H1 (cell line): ENCODE measurements around the gene RAB26. TPM values are rescaled to one million over a fixed set of nuclear protein-coding genes. Genes with fewer than 3 reads are reported as not detected.

ENCODE experiments used
- CTCF ChIA-PET: fragments of 300-600 bp; sonication (Branson Sonifier 250); formaldehyde crosslinking; loops from one replicate; lab custom pipeline; 2021; ENCODE audit not compliant: partially characterized antibody; lab: Charles Lee
- POLR2A ChIA-PET: fragments of 300-600 bp; sonication (Branson Sonifier 250); formaldehyde crosslinking; loops from one replicate; lab custom pipeline; 2021; ENCODE audit warnings: inconsistent platforms; ENCODE audit not compliant: partially characterized antibody; lab: Charles Lee
- DNase-seq, 2 experiments: peaks; one replicate each; pipeline versions ENCODE4 v3.0.0 to v3.0.0-alpha.2; 2010 to 2022; ENCODE audit warnings: low spot score in 2 of 2, low read depth in 1 of 2, mixed read lengths in 1 of 2
- FAIRE-seq: peaks from 2 replicates; lab custom pipeline; 2011; peaks lifted over from hg19 to GRCh38; lab: Jason Lieb, UNC
- H2AFZ ChIP-seq: 2 replicates; pipeline ENCODE4 v1.8.1; 2012; ENCODE audit warnings: low read length, inconsistent platforms
- H2AK5ac ChIP-seq: 2 replicates; pipeline ENCODE4 v1.6.1; 2013; ENCODE audit warnings: low read depth, low read length
- H2BK120ac ChIP-seq: replicated peaks from 2 replicates; pipeline ENCODE3; 2013; ENCODE audit warnings: low read depth, low read length, inconsistent platforms
- H2BK12ac ChIP-seq: 2 replicates; pipeline ENCODE4 v1.6.1; 2013; ENCODE audit warnings: low read depth, low read length
- H2BK15ac ChIP-seq: 2 replicates; pipeline ENCODE4 v1.6.1; 2013; ENCODE audit warnings: low read length
- H2BK20ac ChIP-seq: 2 replicates; pipeline ENCODE4 v1.6.1; 2013; ENCODE audit warnings: low read length
- H2BK5ac ChIP-seq: 2 replicates; pipeline ENCODE4 v1.6.1; 2013; ENCODE audit warnings: low read depth, low read length
- H3K14ac ChIP-seq: 2 replicates; pipeline ENCODE4 v1.6.1; 2013; ENCODE audit warnings: inconsistent platforms; ENCODE audit not compliant: insufficient read length
- H3K18ac ChIP-seq: 2 replicates; pipeline ENCODE4 v1.6.1; 2013; ENCODE audit warnings: low read length; ENCODE audit errors: extremely low read depth
- H3K23ac ChIP-seq: 2 replicates; pipeline ENCODE4 v1.6.1; 2013; ENCODE audit warnings: inconsistent platforms; ENCODE audit not compliant: insufficient read length
- H3K23me2 ChIP-seq: 2 replicates; pipeline ENCODE4 v1.6.1; 2013; ENCODE audit warnings: low read depth, low read length
- H3K27ac ChIP-seq: 2 replicates; pipeline ENCODE4 v1.6.1; 2011; ENCODE audit warnings: low read depth, low read length, inconsistent platforms
- H3K27me3 ChIP-seq, 4 experiments: replicated peaks in 1 of 4; 1 replicate in 1 of 4; 2 replicates in 3 of 4; pipeline versions ENCODE4 v1.6.1 to v1.8.1; 2011 to 2013; ENCODE audit warnings: low read length in 3 of 4, mild to moderate bottlenecking in 3 of 4, inconsistent platforms in 2 of 4, mixed read lengths in 2 of 4, moderate library complexity in 1 of 4; ENCODE audit not compliant: control insufficient read depth in 3 of 4, insufficient read depth in 3 of 4; ENCODE audit errors: extremely low read depth in 1 of 4
- H3K36me3 ChIP-seq, 4 experiments: 2 replicates each; pipeline versions ENCODE4 v1.6.1 to v1.8.1; 2011 to 2013; ENCODE audit warnings: mild to moderate bottlenecking in 4 of 4, low read length in 3 of 4, moderate library complexity in 2 of 4, control low read depth in 1 of 4, inconsistent platforms in 1 of 4; ENCODE audit not compliant: insufficient read depth in 4 of 4, control insufficient read depth in 2 of 4
- H3K4ac ChIP-seq: replicated peaks from 2 replicates; pipeline ENCODE3; 2013; ENCODE audit warnings: low read length, low read depth, mixed read lengths, inconsistent platforms; ENCODE audit not compliant: insufficient read length
- H3K4me1 ChIP-seq, 4 experiments: replicated peaks in 1 of 4; 1 replicate in 1 of 4; 2 replicates in 3 of 4; pipeline versions ENCODE4 v1.6.1 to v1.8.1; 2011 to 2013; ENCODE audit warnings: low read length in 3 of 4, inconsistent platforms in 2 of 4, mixed read lengths in 1 of 4; ENCODE audit not compliant: insufficient read depth in 4 of 4, control insufficient read depth in 3 of 4
- H3K4me2 ChIP-seq, 2 experiments: 2 replicates each; pipeline versions ENCODE4 v1.6.1 to v1.8.1; 2011 to 2013; ENCODE audit warnings: low read depth in 2 of 2, low read length in 2 of 2, control low read depth in 1 of 2, inconsistent platforms in 1 of 2, mild to moderate bottlenecking in 1 of 2; ENCODE audit not compliant: insufficient read depth in 1 of 2
- H3K4me3 ChIP-seq, 4 experiments: fragments of 200-600, 300-600 bp in 1 of 4; sonication (generic), shearing (Covaris generic), sonication (Bioruptor Twin) in 1 of 4; 2 replicates each; pipeline versions ENCODE4 v1.5.1 to v1.8.1; 2011 to 2016; ENCODE audit warnings: low read length in 4 of 4, low read depth in 3 of 4, control low read depth in 2 of 4, inconsistent platforms in 2 of 4, mild to moderate bottlenecking in 2 of 4, mixed read lengths in 1 of 4, moderate library complexity in 1 of 4; ENCODE audit not compliant: insufficient read depth in 2 of 4; ENCODE audit errors: extremely low read depth in 1 of 4
- H3K56ac ChIP-seq: replicated peaks from 2 replicates; pipeline ENCODE3; 2013; ENCODE audit warnings: low read depth, mild to moderate bottlenecking, mixed read lengths, low read length, inconsistent platforms; ENCODE audit not compliant: insufficient read length
- H3K79me1 ChIP-seq: 2 replicates; pipeline ENCODE4 v1.6.1; 2013; ENCODE audit warnings: low read depth, low read length, control low read depth
- H3K79me2 ChIP-seq, 2 experiments: 2 replicates each; pipeline versions ENCODE4 v1.6.1 to v1.8.1; 2012 to 2013; ENCODE audit warnings: low read length in 2 of 2, mild to moderate bottlenecking in 2 of 2, inconsistent platforms in 1 of 2; ENCODE audit not compliant: insufficient read depth in 2 of 2, control insufficient read depth in 1 of 2
- H3K9ac ChIP-seq, 4 experiments: replicated peaks in 1 of 4; 1 replicate in 1 of 4; 2 replicates in 3 of 4; pipeline versions ENCODE4 v1.6.1 to v1.8.1; 2011 to 2013; ENCODE audit warnings: low read depth in 3 of 4, low read length in 3 of 4, control low read depth in 2 of 4, mild to moderate bottlenecking in 2 of 4, moderate library complexity in 2 of 4, inconsistent platforms in 1 of 4; ENCODE audit errors: extremely low read depth in 1 of 4
- H3K9me3 ChIP-seq, 2 experiments: 2 replicates each; pipeline versions ENCODE4 v1.6.1 to v1.8.1; 2012 to 2013; ENCODE audit warnings: mild to moderate bottlenecking in 2 of 2, moderate library complexity in 2 of 2, control low read depth in 1 of 2, inconsistent platforms in 1 of 2, low read depth in 1 of 2, low read length in 1 of 2, mixed read lengths in 1 of 2; ENCODE audit not compliant: insufficient read depth in 2 of 2
- H4K20me1 ChIP-seq, 2 experiments: replicated peaks in 1 of 2; 2 replicates each; pipeline versions ENCODE3 to v1.8.1; 2011 to 2013; ENCODE audit warnings: inconsistent platforms in 2 of 2, low read length in 2 of 2, mild to moderate bottlenecking in 1 of 2; ENCODE audit not compliant: insufficient read depth in 2 of 2, control insufficient read depth in 1 of 2
- H4K5ac ChIP-seq: 2 replicates; pipeline ENCODE4 v1.6.1; 2013; ENCODE audit warnings: low read length, low read depth, mixed read lengths, inconsistent platforms; ENCODE audit not compliant: insufficient read length
- H4K8ac ChIP-seq: 2 replicates; pipeline ENCODE4 v1.8.0; 2013; ENCODE audit warnings: mild to moderate bottlenecking, moderate library complexity, low read length, inconsistent platforms; ENCODE audit not compliant: insufficient read depth; ENCODE audit errors: extremely low read depth
- H4K91ac ChIP-seq: replicated peaks from 2 replicates; pipeline ENCODE3; 2013; ENCODE audit warnings: low read length, mixed read lengths, inconsistent platforms; ENCODE audit not compliant: insufficient read length
- ATF3 ChIP-seq: IDR thresholded peaks from 2 replicates; pipeline ENCODE4 v1.6.1; 2011; ENCODE audit warnings: low read depth, mild to moderate bottlenecking, low read length; ENCODE audit not compliant: insufficient read depth
- BCL11A ChIP-seq, 2 experiments: IDR thresholded peaks; one replicate each; pipeline ENCODE4 v1.6.1; 2011; ENCODE audit warnings: low read depth in 2 of 2, low read length in 2 of 2, mild to moderate bottlenecking in 2 of 2
- CHD1 ChIP-seq: IDR thresholded peaks from 2 replicates; pipeline ENCODE4 v1.6.1; 2012; ENCODE audit warnings: low read depth, low read length, improper control_type of control experiment
- SIX5 ChIP-seq: IDR thresholded peaks from 2 replicates; pipeline ENCODE4 v1.6.1; 2011; ENCODE audit warnings: mild to moderate bottlenecking, low read depth, low read length
- WGBS, 2 experiments: shearing (Covaris generic) in 1 of 2; methylation state at CpG; one replicate each; pipeline versions ENCODE4 v1.1.6 to v1.1.7; 2013 to 2015; ENCODE audit warnings: low lambda C conversion rate in 2 of 2, mixed read lengths in 2 of 2, inconsistent platforms in 1 of 2, low coverage in 1 of 2, missing lambda C conversion rate in 1 of 2; ENCODE audit not compliant: insufficient replicate concordance in 2 of 2, insufficient coverage in 1 of 2, insufficient read length in 1 of 2; ENCODE audit errors: extremely low coverage in 1 of 2, missing lambda C conversion rate in 1 of 2; 5-methylcytosine and 5-hydroxymethylcytosine counted together
- polyA plus RNA-seq, 7 experiments: library from polyadenylated mRNA; depleted of rRNA in 3 of 7; stranded (reverse) in 5 of 7; unstranded in 2 of 7; fragments of >200 nt in 5 of 7; fragments of 200-250 nt in 2 of 7; gene quantifications; 1 replicate in 5 of 7; 2 replicates in 1 of 7; 4 replicates in 1 of 7; pipeline versions ENCODE4 v1.2.1 to v1.2.3, GENCODE V29; 2011 to 2013; ENCODE audit warnings: missing spikeins in 2 of 7, mixed read lengths in 2 of 7
- total RNA-seq: library from RNA; stranded (reverse); fragmentation: NEBNext Ultra II Directional; extraction: Animal tissue kit (Norgen Biotek cat#: 25700); gene quantifications from 2 replicates; pipeline ENCODE4 v1.2.1, GENCODE V29; 2021

The RAB26 gene
- total and polyA plus RNA-seq, 2 of the 8 experiments (the other 6 are each of a cell fraction or from before 2014, with no cell fraction given), result 4.3 to 5.4 TPM

GRCh38 chr16:2179107-2179501, 30.7 kb downstream of the RAB26 start:
- FAIRE-seq (no peak), DNase-seq (no peak)
- H3K23me2 ChIP-seq, result peaks cover 2% of the 10 kb centered on the region; the same call in 1 of the 2 replicates
- H2BK12ac ChIP-seq, result no peak overlapping the region
- H3K27me3 ChIP-seq, result no peaks in the 10 kb centered on the region; a peak in 1 of 7 replicates
- no peak overlapping the region for H2AFZ ChIP-seq
- no peak overlapping the region for H3K56ac ChIP-seq
- CTCF ChIA-PET, result no interaction called here
- no peak overlapping the region for H3K27ac ChIP-seq
- H4K91ac ChIP-seq, result no peak overlapping the region
- no peaks in the 10 kb centered on the region for H3K79me2 ChIP-seq
- no peak overlapping the region for H2BK120ac ChIP-seq
- H2BK15ac ChIP-seq, result no peak overlapping the region
- H4K20me1 ChIP-seq, result peaks cover 2 to 16% of the 10 kb centered on the region in 2 experiments
- H3K4me2 ChIP-seq, result peak overlapping the region; percentile 28 to 38; a peak in 2 of 4 replicates
- H2BK20ac ChIP-seq, result no peak overlapping the region
- no peaks in the 10 kb centered on the region for H3K9me3 ChIP-seq
- H2BK5ac ChIP-seq, result no peak overlapping the region
- POLR2A ChIA-PET, result interaction anchor here (0.8 to 1.8 kb wide), 2 partner anchors 73 to 107 kb away, joined by 3 to 5 read pairs; partner anchors contain the start of gene ECI1
- TF ChIP-seq SIX5, result no peak
- TF ChIP-seq ATF3, result no peak
- TF ChIP-seq CHD1, result no peak
- TF ChIP-seq BCL11A (IDR thresholded peaks at IDR 0.05; ENCODE audit: low read depth in 2 of 2, low read length in 2 of 2), result no peak
- H2AK5ac ChIP-seq, result no peak overlapping the region
- H3K9ac ChIP-seq, result no peak overlapping the region
- H3K4me1 ChIP-seq, result peaks cover 0 to 7% (median 2%) of the 10 kb centered on the region in 4 experiments; a peak in 4 of 7 replicates
- no peaks in the 10 kb centered on the region for H3K79me1 ChIP-seq
- 80% methylated on average over 3 of the region's 50 CpGs; no CpG with 5 or more reads in 1 of the 2 experiments for WGBS, 2 experiments
- H3K4me3 ChIP-seq, result peak overlapping the region in 1 of 4 experiments; percentile 26; a peak in 2 of 8 replicates
- no peak overlapping the region for H3K18ac ChIP-seq
- no peak overlapping the region for H3K14ac ChIP-seq
- H3K4ac ChIP-seq, result no peak overlapping the region
- H3K23ac ChIP-seq, result no peak overlapping the region
- H3K36me3 ChIP-seq, result peaks cover 11 to 37% (median 20%) of the 10 kb centered on the region in 4 experiments; a peak in 7 of 8 replicates
- no peak overlapping the region for H4K5ac ChIP-seq
- no peak overlapping the region for H4K8ac ChIP-seq
